ENCODE data around the gene EMID1.

- TF ChIP-seq CTCF (IDR thresholded peaks at IDR 0.05) (no peak), ATF2 (CRISPR knock-in tag; IDR thresholded peaks at IDR 0.05; ENCODE audit: borderline replicate concordance, low read depth) (no peak), RORB (CRISPR knock-in tag; IDR thresholded peaks at IDR 0.05) (no peak), JUN (CRISPR knock-in tag; IDR thresholded peaks at IDR 0.05) (no peak), NR3C1 (CRISPR knock-in tag; conservative IDR thresholded peaks at IDR 0.05; ENCODE audit: low read depth) (no peak), NFYB (CRISPR knock-in tag; conservative IDR thresholded peaks at IDR 0.05; ENCODE audit: low read depth) (no peak), SMAD3 (CRISPR knock-in tag; IDR thresholded peaks at IDR 0.05; ENCODE audit: borderline replicate concordance) (no peak)
- TF ChIP-seq, protein P1, sequence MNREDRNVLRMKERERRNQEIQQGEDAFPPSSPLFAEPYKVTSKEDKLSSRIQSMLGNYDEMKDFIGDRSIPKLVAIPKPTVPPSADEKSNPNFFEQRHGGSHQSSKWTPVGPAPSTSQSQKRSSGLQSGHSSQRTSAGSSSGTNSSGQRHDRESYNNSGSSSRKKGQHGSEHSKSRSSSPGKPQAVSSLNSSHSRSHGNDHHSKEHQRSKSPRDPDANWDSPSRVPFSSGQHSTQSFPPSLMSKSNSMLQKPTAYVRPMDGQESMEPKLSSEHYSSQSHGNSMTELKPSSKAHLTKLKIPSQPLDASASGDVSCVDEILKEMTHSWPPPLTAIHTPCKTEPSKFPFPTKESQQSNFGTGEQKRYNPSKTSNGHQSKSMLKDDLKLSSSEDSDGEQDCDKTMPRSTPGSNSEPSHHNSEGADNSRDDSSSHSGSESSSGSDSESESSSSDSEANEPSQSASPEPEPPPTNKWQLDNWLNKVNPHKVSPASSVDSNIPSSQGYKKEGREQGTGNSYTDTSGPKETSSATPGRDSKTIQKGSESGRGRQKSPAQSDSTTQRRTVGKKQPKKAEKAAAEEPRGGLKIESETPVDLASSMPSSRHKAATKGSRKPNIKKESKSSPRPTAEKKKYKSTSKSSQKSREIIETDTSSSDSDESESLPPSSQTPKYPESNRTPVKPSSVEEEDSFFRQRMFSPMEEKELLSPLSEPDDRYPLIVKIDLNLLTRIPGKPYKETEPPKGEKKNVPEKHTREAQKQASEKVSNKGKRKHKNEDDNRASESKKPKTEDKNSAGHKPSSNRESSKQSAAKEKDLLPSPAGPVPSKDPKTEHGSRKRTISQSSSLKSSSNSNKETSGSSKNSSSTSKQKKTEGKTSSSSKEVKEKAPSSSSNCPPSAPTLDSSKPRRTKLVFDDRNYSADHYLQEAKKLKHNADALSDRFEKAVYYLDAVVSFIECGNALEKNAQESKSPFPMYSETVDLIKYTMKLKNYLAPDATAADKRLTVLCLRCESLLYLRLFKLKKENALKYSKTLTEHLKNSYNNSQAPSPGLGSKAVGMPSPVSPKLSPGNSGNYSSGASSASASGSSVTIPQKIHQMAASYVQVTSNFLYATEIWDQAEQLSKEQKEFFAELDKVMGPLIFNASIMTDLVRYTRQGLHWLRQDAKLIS (CRISPR knock-in tag; IDR thresholded peaks at IDR 0.05; ENCODE audit: borderline replicate concordance), result no peak
Observed at GRCh38 chr22:29214232-29214631, 8.5 kb downstream of the EMID1 start.

Data from WTC11 (cell line).